Fibroblast of skin of right quadriceps (primary cell): ENCODE measurements around the gene PRPF38A.

Experiments used
- DNase-seq: peaks from one replicate; pipeline ENCODE4 v3.0.0-alpha.2; 2013

The PRPF38A gene

GRCh38 chr1:52469108-52469507 lies 64.7 kb downstream of the PRPF38A start:
- no peak for DNase-seq
